Measurements from ENCODE around the gene GNAI1. TPM values are rescaled to one million over a fixed set of nuclear protein-coding genes. Genes with fewer than 3 reads are reported as not detected.

Gene GNAI1
- total RNA-seq, 2 donors from 2014 or later = 30.2 to 40.4 TPM

GRCh38 chr7:80253653-80254052, 119.0 kb downstream of the GNAI1 start:
- no peaks in the 10 kb centered on the region for H3K27me3 ChIP-seq (replicated peaks; ENCODE audit: insufficient read depth)
- H3K4me1 ChIP-seq (replicated peaks) = peaks cover 3% of the 10 kb centered on the region
- DNase-seq (ENCODE audit: low spot score) = no peak
- intact Hi-C loops (cut with DNase I) = no loop called here
- H3K4me3 ChIP-seq = no peak overlapping the region
- 81% methylated on average over 2 of the region's 2 CpGs for WGBS
- TF ChIP-seq POLR2A (IDR thresholded peaks at IDR 0.05) (no peak), POLR2AphosphoS5 (IDR thresholded peaks at IDR 0.05) (no peak)
- TF ChIP-seq, protein P1, sequence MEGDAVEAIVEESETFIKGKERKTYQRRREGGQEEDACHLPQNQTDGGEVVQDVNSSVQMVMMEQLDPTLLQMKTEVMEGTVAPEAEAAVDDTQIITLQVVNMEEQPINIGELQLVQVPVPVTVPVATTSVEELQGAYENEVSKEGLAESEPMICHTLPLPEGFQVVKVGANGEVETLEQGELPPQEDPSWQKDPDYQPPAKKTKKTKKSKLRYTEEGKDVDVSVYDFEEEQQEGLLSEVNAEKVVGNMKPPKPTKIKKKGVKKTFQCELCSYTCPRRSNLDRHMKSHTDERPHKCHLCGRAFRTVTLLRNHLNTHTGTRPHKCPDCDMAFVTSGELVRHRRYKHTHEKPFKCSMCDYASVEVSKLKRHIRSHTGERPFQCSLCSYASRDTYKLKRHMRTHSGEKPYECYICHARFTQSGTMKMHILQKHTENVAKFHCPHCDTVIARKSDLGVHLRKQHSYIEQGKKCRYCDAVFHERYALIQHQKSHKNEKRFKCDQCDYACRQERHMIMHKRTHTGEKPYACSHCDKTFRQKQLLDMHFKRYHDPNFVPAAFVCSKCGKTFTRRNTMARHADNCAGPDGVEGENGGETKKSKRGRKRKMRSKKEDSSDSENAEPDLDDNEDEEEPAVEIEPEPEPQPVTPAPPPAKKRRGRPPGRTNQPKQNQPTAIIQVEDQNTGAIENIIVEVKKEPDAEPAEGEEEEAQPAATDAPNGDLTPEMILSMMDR (IDR thresholded peaks at IDR 0.05) = no peak
- no peaks in the 10 kb centered on the region for H3K36me3 ChIP-seq
- no peak overlapping the region for H3K27ac ChIP-seq
- H3K9me3 ChIP-seq = no peaks in the 10 kb centered on the region

DNA sequence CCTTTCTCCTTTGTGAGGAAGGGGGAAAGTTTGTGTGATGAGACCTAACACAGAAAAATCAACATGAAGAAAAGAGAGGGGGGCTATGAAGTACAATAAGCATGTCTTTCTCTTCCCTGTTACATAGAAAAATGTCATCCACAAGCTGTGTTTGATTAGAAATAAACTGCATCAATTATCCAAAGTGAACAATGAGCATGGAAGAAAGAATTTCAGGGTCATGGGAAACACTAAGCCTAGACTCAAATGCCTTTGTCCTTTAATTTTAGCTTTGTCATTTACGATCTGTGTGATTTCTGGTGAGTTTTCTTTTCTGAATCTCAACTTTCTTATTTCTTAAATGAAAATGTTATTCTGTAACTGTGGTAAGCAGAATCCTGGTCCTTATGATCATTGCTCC, 121.0 kb downstream of the GNAI1 start:
- intact Hi-C loops (cut with DNase I) = no loop called here

DNA sequence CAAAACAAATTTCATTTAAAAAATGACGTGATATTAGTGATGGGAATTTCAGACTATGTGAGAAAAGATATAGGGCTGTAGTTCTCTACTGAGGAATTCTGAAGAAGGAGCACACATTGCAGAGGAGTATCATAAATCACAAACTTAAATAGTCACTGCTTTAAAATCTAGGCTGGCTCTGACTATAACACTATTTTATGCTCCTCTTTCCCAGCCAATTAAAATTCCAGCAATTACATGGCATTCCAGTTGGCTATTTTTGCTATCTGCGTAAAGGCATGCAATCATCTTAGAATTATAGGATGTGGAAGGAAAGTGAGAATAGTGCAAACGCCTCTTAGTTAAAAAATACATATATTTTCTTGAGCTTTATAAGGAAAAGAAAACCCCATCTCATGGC, 123.1 kb downstream of the GNAI1 start:
- 61% methylated on average over 3 of the region's 3 CpGs for WGBS
- H3K4me3 ChIP-seq = no peak overlapping the region
- intact Hi-C loops (cut with DNase I) = no loop called here
- TF ChIP-seq POLR2AphosphoS5 (IDR thresholded peaks at IDR 0.05) = no peak
- TF ChIP-seq, protein P1 (IDR thresholded peaks at IDR 0.05) = no peak
- TF ChIP-seq POLR2A (IDR thresholded peaks at IDR 0.05) = no peak
- no peaks in the 10 kb centered on the region for H3K36me3 ChIP-seq
- H3K9me3 ChIP-seq = no peaks in the 10 kb centered on the region
- DNase-seq (ENCODE audit: low spot score) = no peak
- H3K27me3 ChIP-seq (replicated peaks; ENCODE audit: insufficient read depth) = no peaks in the 10 kb centered on the region
- no peaks in the 10 kb centered on the region for H3K4me1 ChIP-seq (replicated peaks)
- H3K27ac ChIP-seq = no peak overlapping the region

More for the DNA sequence above, 121.0 kb downstream of the GNAI1 start:
- H3K9me3 ChIP-seq = no peaks in the 10 kb centered on the region
- WGBS = 88% methylated on average over 1 of the region's 1 CpG
- DNase-seq (ENCODE audit: low spot score) = no peak
- H3K27me3 ChIP-seq (replicated peaks; ENCODE audit: insufficient read depth) = no peaks in the 10 kb centered on the region
- H3K36me3 ChIP-seq = no peaks in the 10 kb centered on the region
- no peak for TF ChIP-seq POLR2A (IDR thresholded peaks at IDR 0.05)
- TF ChIP-seq, protein P1 (IDR thresholded peaks at IDR 0.05) = no peak
- no peak for TF ChIP-seq POLR2AphosphoS5 (IDR thresholded peaks at IDR 0.05)
- H3K27ac ChIP-seq = no peak overlapping the region
- H3K4me3 ChIP-seq = no peak overlapping the region
- peaks cover 3% of the 10 kb centered on the region for H3K4me1 ChIP-seq (replicated peaks)

DNA sequence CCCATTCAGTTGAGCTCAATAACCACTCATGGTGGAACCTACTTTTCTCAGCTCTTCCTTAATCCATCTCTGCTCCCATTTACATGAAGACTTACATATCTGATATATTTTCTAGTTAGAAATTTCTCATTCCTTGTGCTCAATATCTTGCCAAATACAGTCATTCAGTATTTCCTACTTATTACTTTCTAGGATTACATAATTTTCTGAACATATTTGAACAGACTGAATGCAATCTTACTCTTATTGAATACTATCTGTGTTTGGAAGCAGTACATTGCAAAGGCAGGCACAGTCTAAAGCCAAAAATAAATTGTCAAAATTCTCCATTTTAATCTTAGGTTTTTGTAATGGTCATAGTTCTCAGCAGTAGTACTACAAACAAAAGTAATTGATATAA, 126.0 kb downstream of the GNAI1 start:
- intact Hi-C loops (cut with DNase I) = no loop called here
- H3K36me3 ChIP-seq = no peaks in the 10 kb centered on the region
- no peak overlapping the region for H3K4me3 ChIP-seq
- no peaks in the 10 kb centered on the region for H3K4me1 ChIP-seq (replicated peaks)
- no peak overlapping the region for H3K27ac ChIP-seq
- H3K9me3 ChIP-seq = no peaks in the 10 kb centered on the region
- TF ChIP-seq POLR2AphosphoS5 (IDR thresholded peaks at IDR 0.05) = no peak
- TF ChIP-seq, protein P1 (IDR thresholded peaks at IDR 0.05) = no peak
- no peak for TF ChIP-seq POLR2A (IDR thresholded peaks at IDR 0.05)
- H3K27me3 ChIP-seq (replicated peaks; ENCODE audit: insufficient read depth) = no peaks in the 10 kb centered on the region
- DNase-seq (ENCODE audit: low spot score) = no peak

DNA sequence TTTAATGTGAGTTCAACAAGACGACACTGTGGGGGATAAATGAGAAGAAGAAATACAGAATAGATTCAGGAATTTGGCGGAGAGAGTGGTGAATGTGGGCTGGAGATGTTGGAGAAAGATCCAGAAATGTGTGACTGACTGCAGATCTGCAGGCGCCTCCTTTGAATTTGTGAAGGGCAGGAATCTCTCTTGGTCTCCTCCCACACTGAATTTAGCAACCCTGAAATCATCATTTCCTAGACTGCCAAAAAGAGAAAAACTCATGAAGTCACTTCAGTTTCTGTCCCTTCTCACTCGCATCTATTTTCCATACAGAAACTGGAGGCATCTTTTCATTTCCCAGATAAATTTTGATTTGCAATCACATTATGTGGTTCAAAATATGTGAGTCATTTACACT, 128.7 kb downstream of the GNAI1 start:
- TF ChIP-seq, protein P1 (IDR thresholded peaks at IDR 0.05) = no peak
- no peak for TF ChIP-seq POLR2AphosphoS5 (IDR thresholded peaks at IDR 0.05)
- TF ChIP-seq POLR2A (IDR thresholded peaks at IDR 0.05) = no peak
- H3K4me3 ChIP-seq = no peak overlapping the region
- 74% methylated on average over 4 of the region's 4 CpGs for WGBS
- intact Hi-C loops (cut with DNase I) = no loop called here
- no peaks in the 10 kb centered on the region for H3K4me1 ChIP-seq (replicated peaks)
- no peak overlapping the region for H3K27ac ChIP-seq
- DNase-seq (ENCODE audit: low spot score) = no peak
- H3K27me3 ChIP-seq (replicated peaks; ENCODE audit: insufficient read depth) = no peaks in the 10 kb centered on the region
- no peaks in the 10 kb centered on the region for H3K9me3 ChIP-seq
- H3K36me3 ChIP-seq = no peaks in the 10 kb centered on the region

Measured in prostate gland (tissue), 2 donors.